NCI-H82 treated with DMSO at 0.1 percent for 48 hours (cell line): ENCODE data around the gene CENPS.
"Not testable (repeated sequence)": the region's sequence is repeated elsewhere in the genome, so short reads cannot be mapped to it uniquely, and the experiment has no call there.

Source experiments
- DNase-seq: peaks from one replicate; lab custom pipeline; 2025; ENCODE audit not compliant: unreplicated experiment; lab: John Stamatoyannopoulos, UW

Gene CENPS

GRCh38 chr1:10450156-10450814 is 20.1 kb downstream of the CENPS start:
- DNase-seq: no peak

DNA sequence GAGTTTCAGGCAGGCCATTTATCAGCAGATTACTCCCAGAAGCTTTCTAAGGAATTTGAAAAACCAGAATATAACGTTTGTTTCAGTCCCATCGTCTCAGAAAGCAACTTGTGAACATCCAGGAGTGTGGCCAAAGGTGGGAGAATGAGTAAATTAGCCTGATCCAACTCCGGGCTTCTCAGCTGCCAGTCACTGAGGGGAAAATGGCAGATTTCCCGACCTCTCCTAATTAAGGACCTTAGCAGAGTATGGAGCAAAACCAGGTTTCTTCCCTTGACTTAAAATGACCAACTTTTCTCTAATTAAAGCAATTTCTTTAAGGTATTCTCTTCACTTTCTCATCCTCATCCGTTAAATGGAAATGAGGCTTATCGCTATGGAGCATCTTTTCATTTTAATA is 20.6 kb downstream of the CENPS start:
- DNase-seq: no peak

DNA sequence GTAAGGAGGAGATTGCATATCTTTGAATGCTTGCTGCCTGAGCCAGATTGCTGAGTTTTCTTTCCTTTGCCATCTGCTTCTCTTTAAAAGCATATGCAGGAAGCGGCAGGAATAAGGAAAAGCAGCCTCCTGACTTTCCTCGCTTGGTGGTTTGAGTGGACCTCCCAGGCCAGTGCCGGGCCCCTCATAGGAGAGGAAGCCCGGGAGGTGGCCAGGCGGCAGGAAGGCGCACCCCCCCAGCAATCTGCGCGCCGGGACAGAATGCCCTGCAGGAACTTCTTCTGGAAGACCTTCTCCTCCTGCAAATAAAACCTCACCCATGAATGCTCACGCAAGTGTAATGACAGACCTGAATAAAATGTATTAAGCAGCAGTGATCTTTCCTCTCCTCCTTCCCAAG is 21.1 kb downstream of the CENPS start:
- no peak for DNase-seq

DNA sequence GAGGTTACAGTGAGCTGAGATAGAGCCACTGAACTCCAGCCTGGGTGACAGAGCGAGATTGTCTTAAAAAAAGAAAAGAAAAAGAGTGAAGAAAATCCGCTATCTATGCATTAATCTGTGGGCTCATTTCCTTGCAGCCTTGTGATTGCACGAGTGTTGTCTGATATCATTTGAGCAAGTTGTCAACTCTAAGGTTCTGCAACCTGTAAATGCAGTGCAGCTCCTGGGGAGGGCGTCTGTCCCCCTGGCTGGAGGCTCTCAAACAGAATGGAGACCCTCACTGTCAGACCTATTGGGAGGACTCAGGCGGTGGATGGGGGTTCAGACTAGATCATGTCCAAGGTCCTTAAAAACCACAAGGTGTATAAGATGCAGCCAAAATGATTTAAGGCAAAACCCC is 25.8 kb downstream of the CENPS start:
- no peak for DNase-seq

DNA sequence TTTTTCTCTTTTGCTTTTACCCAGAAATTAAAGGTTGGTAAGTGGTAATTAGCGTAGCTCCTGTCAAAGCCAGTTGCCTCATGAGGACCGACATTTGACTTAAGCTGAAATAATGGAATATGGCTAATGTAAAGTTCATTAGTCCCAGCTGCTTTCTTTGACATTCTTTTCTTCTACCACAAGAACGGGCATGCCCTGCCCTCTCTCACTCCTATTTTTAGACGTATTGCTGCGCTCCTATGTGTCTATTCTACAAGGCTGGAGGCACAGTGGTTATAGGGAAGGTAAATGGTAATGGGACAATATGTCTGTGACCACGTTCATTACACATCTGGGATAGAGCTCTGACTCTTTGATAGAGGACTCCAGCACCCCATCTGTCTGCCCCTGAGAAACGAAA is 26.4 kb downstream of the CENPS start:
- DNase-seq: no peak

- DNase-seq: not testable (repeated sequence)
Observed at GRCh38 chr1:10457462-10457861, 27.2 kb downstream of the CENPS start.

- DNase-seq: no peak
Observed at GRCh38 chr1:10457875-10458274, 27.6 kb downstream of the CENPS start.

GRCh38 chr1:10459184-10459583 is 29.0 kb downstream of the CENPS start:
- no peak for DNase-seq

- no peak for DNase-seq
Observed at GRCh38 chr1:10467078-10467477, 36.8 kb downstream of the CENPS start.

- DNase-seq: no peak
Observed at GRCh38 chr1:10470043-10470442, 39.8 kb downstream of the CENPS start.

DNA sequence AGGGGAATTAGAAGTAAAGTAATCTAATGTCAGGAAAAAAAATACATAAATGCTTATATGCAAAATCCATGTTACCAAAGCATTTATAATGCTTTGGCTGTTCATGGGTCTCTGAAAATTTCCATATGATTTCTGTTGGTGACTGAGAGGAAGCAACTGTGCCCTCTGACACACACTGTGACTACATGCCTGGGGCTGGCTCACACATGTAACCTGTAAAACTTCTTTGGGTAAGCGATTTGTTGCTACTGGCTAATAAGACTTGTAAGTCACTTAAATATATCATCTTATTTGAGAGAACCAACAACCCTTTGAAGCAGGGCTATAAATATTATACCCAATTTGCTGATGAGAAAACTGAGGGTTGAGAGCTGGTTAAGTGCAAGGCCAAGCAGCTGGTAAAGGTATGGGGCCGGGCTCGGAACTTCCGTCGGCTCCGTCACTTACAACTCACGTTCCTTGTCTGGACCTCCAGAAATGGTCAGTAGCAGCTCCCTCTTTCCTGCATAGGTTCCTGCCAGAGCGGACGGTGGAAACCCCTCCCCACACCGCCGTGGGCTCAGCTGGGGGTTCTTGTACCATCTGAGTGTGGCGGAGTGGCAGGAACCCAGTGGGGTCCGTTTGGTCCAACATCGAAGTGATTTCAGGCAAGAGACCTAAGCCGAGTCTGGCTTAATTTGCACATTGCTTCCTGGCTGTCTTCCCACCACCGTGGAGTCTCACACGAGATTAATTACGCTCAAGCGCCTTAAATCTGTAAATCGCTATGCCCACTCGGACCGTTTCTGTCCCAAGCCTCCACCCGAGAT is 41.4 kb downstream of the CENPS start:
- peak; percentile 28 for DNase-seq

- DNase-seq: peak; percentile 97
Observed at GRCh38 chr1:10472220-10473144, 42.2 kb downstream of the CENPS start, which contains the start of gene DFFA. Gene DFFA (minus strand): TSS chr1:10472529. CDS start chr1:10472458, 71 bp downstream.

DNA sequence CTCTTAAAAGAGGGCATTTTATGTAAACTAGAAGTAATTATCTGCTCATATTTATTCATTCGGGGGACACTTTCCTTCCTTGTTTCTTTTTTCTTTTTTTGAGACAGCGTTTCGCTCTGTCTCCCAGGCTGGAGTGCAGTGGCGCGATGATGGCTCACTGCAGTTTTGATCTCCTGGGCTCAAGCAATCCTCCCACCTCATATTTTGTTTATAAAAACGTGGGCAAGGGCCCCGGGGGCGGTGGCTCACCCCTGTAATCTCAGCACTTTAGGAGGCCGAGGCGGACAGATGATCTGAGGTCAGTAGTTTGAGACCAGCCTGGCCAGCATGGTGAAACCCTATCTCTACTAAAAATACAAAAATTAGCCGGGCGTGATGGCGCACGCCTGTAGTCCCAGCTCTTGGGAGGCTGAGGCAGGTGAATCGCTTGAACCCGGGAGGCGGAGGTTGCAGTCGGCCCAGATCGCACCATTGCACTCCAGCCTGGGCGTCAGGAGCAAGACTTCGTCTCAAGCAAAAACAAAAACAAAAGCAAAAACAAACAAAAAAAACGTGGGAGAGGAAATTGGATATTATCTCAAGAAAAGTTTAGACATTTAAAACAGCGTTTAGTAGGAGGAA is 43.0 kb downstream of the CENPS start:
- DNase-seq: no peak

GRCh38 chr1:10474309-10474612 is 44.0 kb downstream of the CENPS start:
- not testable (repeated sequence) for DNase-seq

GRCh38 chr1:10474613-10475507 is 44.6 kb downstream of the CENPS start, which contains the start of gene PEX14:
Gene PEX14 (plus strand): TSS chr1:10474950. CDS start chr1:10474967, 17 bp downstream.
- DNase-seq: peak; percentile 86

- no peak for DNase-seq
Observed at GRCh38 chr1:10475510-10475909, 45.3 kb downstream of the CENPS start.

DNA sequence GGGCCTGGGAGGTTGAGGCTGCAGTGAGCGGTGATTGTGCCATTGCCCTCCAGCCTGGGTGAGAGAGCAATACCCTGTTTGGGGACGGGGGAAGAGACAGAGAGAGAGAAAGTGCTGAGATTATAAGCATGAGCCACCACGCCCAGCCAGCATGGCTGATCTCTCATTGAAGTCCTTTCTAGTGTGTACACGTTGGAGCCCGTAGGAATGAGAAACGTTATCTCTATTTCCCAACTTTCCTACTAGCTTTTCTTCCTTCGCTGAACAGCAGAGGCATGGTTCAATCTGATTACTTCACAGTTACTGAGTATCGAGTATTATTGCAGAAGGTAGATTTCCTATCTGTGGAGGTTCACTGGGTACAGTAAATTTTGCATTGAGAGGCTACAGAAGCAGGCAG is 49.1 kb downstream of the CENPS start:
- DNase-seq: no peak

DNA sequence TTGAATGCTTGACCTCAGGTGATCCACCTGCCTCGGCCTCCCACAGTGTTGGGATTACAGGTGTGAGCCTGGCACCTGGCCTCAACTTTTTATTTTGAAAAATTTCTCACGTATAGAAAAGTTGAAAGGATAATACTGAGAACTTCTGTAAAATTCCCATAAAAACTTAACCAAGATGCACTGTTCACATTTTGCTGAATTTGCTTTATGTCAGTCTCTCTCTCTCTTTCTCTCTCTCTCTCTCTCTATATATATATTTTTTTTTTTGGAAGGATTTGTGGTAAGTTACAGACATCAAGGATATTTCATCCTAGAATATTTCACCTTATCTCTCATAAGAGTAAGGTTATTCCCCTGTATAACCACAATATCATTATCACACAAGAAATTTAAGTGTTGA is 50.4 kb downstream of the CENPS start:
- DNase-seq: no peak

DNA sequence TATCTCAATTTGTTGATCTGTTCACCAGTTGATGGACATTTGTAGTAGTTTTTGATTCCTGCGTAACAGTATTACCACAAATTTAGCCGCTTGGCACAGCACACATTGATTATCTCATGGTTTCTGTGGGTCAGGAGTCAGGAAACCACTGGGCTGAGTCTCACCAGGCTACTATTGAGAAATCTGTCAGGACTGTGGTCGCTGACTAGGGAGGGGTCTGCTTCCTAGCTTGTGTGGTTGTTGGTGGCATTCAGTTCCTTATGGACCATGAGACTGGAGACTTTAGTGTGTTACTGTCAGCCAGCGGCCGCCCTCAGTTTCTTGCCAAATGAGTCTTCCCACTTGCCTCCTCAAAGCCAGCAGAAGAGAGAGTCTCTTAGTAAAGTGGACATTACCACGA is 54.3 kb downstream of the CENPS start:
- no peak for DNase-seq
